ENCODE data around the gene AZIN2.

GRCh38 chr1:33147275-33147996 lies 66.5 kb downstream of the AZIN2 start:
- TF ChIP-seq CCAR2 (optimal IDR thresholded peaks at IDR 0.05; ENCODE audit: low read depth, low read length), result no peak
- no peak for TF ChIP-seq ZNF713 (CRISPR knock-in tag; IDR thresholded peaks at IDR 0.05)
- TF ChIP-seq ZNF674 (CRISPR knock-in tag; IDR thresholded peaks at IDR 0.05; ENCODE audit: low read depth), result no peak
- TF ChIP-seq CTCF (CRISPR knock-in tag; IDR thresholded peaks at IDR 0.05), result no peak
- TF ChIP-seq FIP1L1 (IDR thresholded peaks at IDR 0.05; ENCODE audit: borderline replicate concordance, insufficient read depth, low read depth, low read length), result no peak
- no peak for TF ChIP-seq ZKSCAN5 (CRISPR knock-in tag; IDR thresholded peaks at IDR 0.05)
- no peak for TF ChIP-seq ZBTB26 (CRISPR knock-in tag; IDR thresholded peaks at IDR 0.05; ENCODE audit: borderline replicate concordance)
- no peak for TF ChIP-seq ZNF235 (CRISPR knock-in tag; IDR thresholded peaks at IDR 0.05; ENCODE audit: borderline replicate concordance)
- TF ChIP-seq SRF (IDR thresholded peaks at IDR 0.05; ENCODE audit: low read depth, low read length), result no peak
- TF ChIP-seq HDAC6 (IDR thresholded peaks at IDR 0.05; ENCODE audit: low read depth, low read length), result no peak
- no peak for TF ChIP-seq ZNF644 (CRISPR knock-in tag; IDR thresholded peaks at IDR 0.05; ENCODE audit: low read depth)
- no peak for TF ChIP-seq FOXM1 (CRISPR knock-in tag; IDR thresholded peaks at IDR 0.05)

Data from HepG2 (cell line).